CD4-positive, alpha-beta memory T cell (primary cell): Measurements from ENCODE around the gene CACNA1B. TPM values are rescaled to one million over a fixed set of nuclear protein-coding genes. Genes with fewer than 3 reads are reported as not detected.

Experiments
- CTCF ChIA-PET: fragments of 350-600 bp; sonication (Branson Sonifier 250); formaldehyde crosslinking; loops from one replicate; lab custom pipeline; 2021; ENCODE audit warnings: inconsistent platforms; ENCODE audit not compliant: partially characterized antibody; lab: Charles Lee
- POLR2A ChIA-PET: fragments of 350-600 bp; sonication (Branson Sonifier 250); formaldehyde crosslinking; loops from one replicate; lab custom pipeline; 2021; ENCODE audit not compliant: partially characterized antibody; lab: Charles Lee
- DNase-seq, 5 donors: peaks; one replicate each; pipeline versions ENCODE4 v3.0.0 to v3.0.0-alpha.2; 2020 to 2022; ENCODE audit warnings: mixed read lengths in 1 of 5
- H3K27ac ChIP-seq: one replicate; pipeline ENCODE4 v1.7.0; 2013; ENCODE audit warnings: low read depth, low read length
- H3K27me3 ChIP-seq: 2 replicates; pipeline ENCODE4 v1.7.0; 2013; ENCODE audit warnings: mild to moderate bottlenecking, low read length, moderate library complexity; ENCODE audit not compliant: insufficient read depth
- H3K36me3 ChIP-seq: 2 replicates; pipeline ENCODE4 v1.7.0; 2013; ENCODE audit warnings: mild to moderate bottlenecking, low read length, moderate library complexity; ENCODE audit not compliant: insufficient read depth
- H3K4me1 ChIP-seq: 2 replicates; pipeline ENCODE4 v1.7.0; 2013; ENCODE audit warnings: mild to moderate bottlenecking, low read length, moderate library complexity; ENCODE audit not compliant: insufficient read depth
- H3K4me3 ChIP-seq, 2 donors: one replicate each; pipeline ENCODE4 v1.7.0; 2013; ENCODE audit warnings: low read length in 2 of 2, mild to moderate bottlenecking in 1 of 2
- H3K9me3 ChIP-seq, 2 donors: one replicate each; pipeline ENCODE4 v1.7.0; 2013; ENCODE audit warnings: low read length in 2 of 2, control low read depth in 1 of 2; ENCODE audit not compliant: control insufficient read depth in 1 of 2
- H3K27ac Mint-ChIP-seq, 7 donors: one replicate each; pipeline ENCODE4 v1.8.0; 2020 to 2021; ENCODE audit warnings: mixed read lengths in 7 of 7, mild to moderate bottlenecking in 6 of 7, inconsistent platforms in 3 of 7, moderate library complexity in 3 of 7
- H3K27me3 Mint-ChIP-seq, 2 donors: one replicate each; pipeline ENCODE4 v1.8.0; 2020 to 2021; ENCODE audit warnings: mixed read lengths in 2 of 2
- H3K36me3 Mint-ChIP-seq, 2 donors: one replicate each; pipeline ENCODE4 v1.8.0; 2020 to 2021; ENCODE audit warnings: mixed read lengths in 2 of 2, inconsistent platforms in 1 of 2, mild to moderate bottlenecking in 1 of 2
- H3K4me1 Mint-ChIP-seq, 4 donors: one replicate each; pipeline ENCODE4 v1.8.0; 2020 to 2021; ENCODE audit warnings: mixed read lengths in 4 of 4, mild to moderate bottlenecking in 1 of 4
- H3K4me3 Mint-ChIP-seq, 8 donors: one replicate each; pipeline ENCODE4 v1.8.0; 2020 to 2021; ENCODE audit warnings: mixed read lengths in 8 of 8, mild to moderate bottlenecking in 7 of 8, moderate library complexity in 6 of 8, inconsistent platforms in 3 of 8
- H3K9me3 Mint-ChIP-seq, 8 donors: one replicate each; pipeline ENCODE4 v1.8.0; 2020 to 2021; ENCODE audit warnings: mixed read lengths in 8 of 8, mild to moderate bottlenecking in 5 of 8, inconsistent platforms in 3 of 8, moderate library complexity in 1 of 8
- intact Hi-C: fragments of 100-400 bp; cut with micrococcal nuclease; formaldehyde crosslinking; loops from one replicate; pipeline ENCODE4 v1.15.1; 2023
- polyA plus RNA-seq, 2 donors: library from polyadenylated mRNA; unstranded; fragments of 300-500 nt; fragmentation: Illumina TruSeq; gene quantifications; one replicate each; pipeline ENCODE4 v1.2.3, GENCODE V29; 2021
- total RNA-seq, 2 experiments: library from RNA; stranded (reverse); gene quantifications; one replicate each; pipeline ENCODE4 v1.2.3, GENCODE V29; 2021

The CACNA1B gene
- total and polyA plus RNA-seq, 4 experiments from 2014 or later: not detected

GRCh38 chr9:138049779-138050471 is 172.3 kb downstream of the CACNA1B start:
- H3K4me1 Mint-ChIP-seq: peaks cover 0 to 1% (median 0%) of the 10 kb centered on the region in 4 donors
- H3K9me3 ChIP-seq: no peaks in the 10 kb centered on the region
- no peaks in the 10 kb centered on the region for H3K9me3 Mint-ChIP-seq
- no peak overlapping the region for H3K27ac ChIP-seq
- no peaks in the 10 kb centered on the region for H3K36me3 Mint-ChIP-seq
- H3K27ac Mint-ChIP-seq: no peak overlapping the region
- H3K4me3 ChIP-seq: no peak overlapping the region
- CTCF ChIA-PET: no interaction called here
- H3K36me3 ChIP-seq: no peaks in the 10 kb centered on the region
- intact Hi-C loops: no loop called here
- no peaks in the 10 kb centered on the region for H3K4me1 ChIP-seq
- no peaks in the 10 kb centered on the region for H3K27me3 ChIP-seq
- no peak for DNase-seq
- peaks cover 6 to 22% of the 10 kb centered on the region in 2 donors for H3K27me3 Mint-ChIP-seq
- POLR2A ChIA-PET: no interaction called here
- no peak overlapping the region for H3K4me3 Mint-ChIP-seq

GRCh38 chr9:138050472-138051330 is 173.1 kb downstream of the CACNA1B start:
- CTCF ChIA-PET: no interaction called here
- peaks cover 0 to 1% (median 0%) of the 10 kb centered on the region in 4 donors for H3K4me1 Mint-ChIP-seq

GRCh38 chr9:138051586-138052321 is 174.2 kb downstream of the CACNA1B start:
- Mint-ChIP-seq H3K27me3 (peaks cover 5 to 16% of the 10 kb centered on the region in 2 donors), H3K27ac (no peak overlapping the region), H3K4me3 (no peak overlapping the region), H3K36me3 (no peaks in the 10 kb centered on the region), H3K9me3 (no peaks in the 10 kb centered on the region), H3K4me1 (peaks cover 0 to 1% (median 0%) of the 10 kb centered on the region in 4 donors)
- Histone ChIP-seq H3K36me3 (no peaks in the 10 kb centered on the region), H3K9me3 (no peaks in the 10 kb centered on the region), H3K4me3 (no peak overlapping the region), H3K4me1 (no peaks in the 10 kb centered on the region), H3K27me3 (no peaks in the 10 kb centered on the region), H3K27ac (no peak overlapping the region)
- intact Hi-C loops: no loop called here
- ChIA-PET CTCF (no interaction called here), POLR2A (no interaction called here)
- no peak for DNase-seq

More at GRCh38 chr9:138050472-138051330, 173.1 kb downstream of the CACNA1B start:
- Histone ChIP-seq H3K4me3 (no peak overlapping the region), H3K27ac (no peak overlapping the region), H3K27me3 (no peaks in the 10 kb centered on the region), H3K4me1 (no peaks in the 10 kb centered on the region), H3K9me3 (no peaks in the 10 kb centered on the region), H3K36me3 (no peaks in the 10 kb centered on the region)
- no peaks in the 10 kb centered on the region for H3K9me3 Mint-ChIP-seq
- DNase-seq: no peak
- intact Hi-C loops: no loop called here
- POLR2A ChIA-PET: no interaction called here
- H3K36me3 Mint-ChIP-seq: no peaks in the 10 kb centered on the region
- H3K27me3 Mint-ChIP-seq: peaks cover 6 to 14% of the 10 kb centered on the region in 2 donors
- no peak overlapping the region for H3K27ac Mint-ChIP-seq
- no peak overlapping the region for H3K4me3 Mint-ChIP-seq

- Histone ChIP-seq H3K27ac (no peak overlapping the region), H3K4me3 (no peak overlapping the region), H3K36me3 (no peaks in the 10 kb centered on the region), H3K9me3 (no peaks in the 10 kb centered on the region), H3K4me1 (no peaks in the 10 kb centered on the region), H3K27me3 (no peaks in the 10 kb centered on the region)
- Mint-ChIP-seq H3K4me1 (peaks cover 0 to 1% (median 0%) of the 10 kb centered on the region in 4 donors), H3K27ac (no peak overlapping the region), H3K4me3 (no peak overlapping the region), H3K27me3 (peaks cover 5 to 16% of the 10 kb centered on the region in 2 donors), H3K9me3 (no peaks in the 10 kb centered on the region), H3K36me3 (no peaks in the 10 kb centered on the region)
- no peak for DNase-seq
- ChIA-PET CTCF (no interaction called here), POLR2A (no interaction called here)
- intact Hi-C loops: no loop called here
Measured at GRCh38 chr9:138052322-138052615, 174.7 kb downstream of the CACNA1B start.

- peaks cover 5 to 16% of the 10 kb centered on the region in 2 donors for H3K27me3 Mint-ChIP-seq
- H3K9me3 Mint-ChIP-seq: no peaks in the 10 kb centered on the region
- no peak overlapping the region for H3K27ac Mint-ChIP-seq
- H3K4me3 Mint-ChIP-seq: no peak overlapping the region
- no peak for DNase-seq
- H3K27me3 ChIP-seq: no peaks in the 10 kb centered on the region
- no peak overlapping the region for H3K4me3 ChIP-seq
- ChIA-PET POLR2A (no interaction called here), CTCF (no interaction called here)
- H3K36me3 ChIP-seq: no peaks in the 10 kb centered on the region
- peaks cover 0 to 1% (median 0%) of the 10 kb centered on the region in 4 donors for H3K4me1 Mint-ChIP-seq
- H3K36me3 Mint-ChIP-seq: no peaks in the 10 kb centered on the region
- intact Hi-C loops: no loop called here
- no peaks in the 10 kb centered on the region for H3K9me3 ChIP-seq
- H3K27ac ChIP-seq: no peak overlapping the region
- no peaks in the 10 kb centered on the region for H3K4me1 ChIP-seq
Measured at GRCh38 chr9:138052635-138053320, 175.2 kb downstream of the CACNA1B start.

GRCh38 chr9:138053321-138053868 is 175.8 kb downstream of the CACNA1B start:
- intact Hi-C loops: no loop called here
- ChIA-PET POLR2A (no interaction called here), CTCF (no interaction called here)
- Mint-ChIP-seq H3K9me3 (no peaks in the 10 kb centered on the region), H3K36me3 (no peaks in the 10 kb centered on the region), H3K4me3 (no peak overlapping the region), H3K27me3 (peaks cover 5 to 14% of the 10 kb centered on the region in 2 donors), H3K27ac (no peak overlapping the region), H3K4me1 (peaks cover 0 to 1% (median 0%) of the 10 kb centered on the region in 4 donors)
- H3K27ac ChIP-seq: no peak overlapping the region
- no peaks in the 10 kb centered on the region for H3K9me3 ChIP-seq
- H3K4me1 ChIP-seq: no peaks in the 10 kb centered on the region
- no peaks in the 10 kb centered on the region for H3K27me3 ChIP-seq
- no peak for DNase-seq
- no peaks in the 10 kb centered on the region for H3K36me3 ChIP-seq
- no peak overlapping the region for H3K4me3 ChIP-seq
